GM23338 (cell line): ENCODE data around the gene PCGF3. TPM values are rescaled to one million over a fixed set of nuclear protein-coding genes. Genes with fewer than 3 reads are reported as not detected.
"Not testable (repeated sequence)": the region's sequence is repeated elsewhere in the genome, so short reads cannot be mapped to it uniquely, and the experiment has no call there.

ENCODE experiments used
- ATAC-seq: fragments of 200-7000 bp; cut with Tn5 transposase; 3 replicates; pipeline ENCODE4 v1.9.1; 2020
- DNase-seq: peaks from one replicate; pipeline ENCODE4 v3.0.0-alpha.2; 2015; ENCODE audit warnings: low spot score
- H2AFZ ChIP-seq: fragments of 200-600 bp; sonication (generic); 2 replicates; pipeline ENCODE4 v1.8.0; 2016; ENCODE audit warnings: antibody characterized with exemption, mild to moderate bottlenecking, moderate library complexity
- H3F3A ChIP-seq: fragments of 200-600 bp; sonication (generic); replicated peaks from 2 replicates; pipeline ENCODE4 v1.8.0; 2017; ENCODE audit warnings: antibody characterized with exemption, mixed run types, low read depth
- H3K27ac ChIP-seq: fragments of 200-600 bp; sonication (generic); 2 replicates; pipeline ENCODE4 v1.6.1; 2016; ENCODE audit warnings: low read depth
- H3K27me3 ChIP-seq: fragments of 200-600 bp; sonication (generic); 2 replicates; pipeline ENCODE4 v1.8.0; 2016; ENCODE audit warnings: mild to moderate bottlenecking, mixed run types, moderate library complexity; ENCODE audit not compliant: insufficient read depth
- H3K36me3 ChIP-seq: fragments of 200-600 bp; sonication (generic); 2 replicates; pipeline ENCODE4 v1.8.0; 2016; ENCODE audit warnings: mild to moderate bottlenecking; ENCODE audit not compliant: insufficient read depth
- H3K4me1 ChIP-seq: fragments of 200-600 bp; sonication (generic); 2 replicates; pipeline ENCODE4 v1.8.0; 2016; ENCODE audit warnings: mild to moderate bottlenecking, moderate library complexity; ENCODE audit not compliant: insufficient read depth
- H3K4me2 ChIP-seq: fragments of 200-600 bp; sonication (generic); 2 replicates; pipeline ENCODE4 v1.7.1; 2017; ENCODE audit warnings: mixed run types
- H3K4me3 ChIP-seq: fragments of 200-600 bp; sonication (generic); 2 replicates; pipeline ENCODE4 v1.6.1; 2016; ENCODE audit warnings: mixed run types
- H3K79me2 ChIP-seq: fragments of 200-600 bp; sonication (generic); replicated peaks from 2 replicates; pipeline ENCODE4 v1.8.0; 2017; ENCODE audit warnings: mild to moderate bottlenecking; ENCODE audit not compliant: insufficient read depth
- H3K9me2 ChIP-seq: fragments of 200-600 bp; sonication (generic); 2 replicates; pipeline ENCODE4 v1.8.0; 2017; ENCODE audit not compliant: insufficient read depth
- H4K20me1 ChIP-seq: fragments of 200-600 bp; sonication (generic); replicated peaks from 2 replicates; pipeline ENCODE4 v1.8.0; 2017; ENCODE audit warnings: mild to moderate bottlenecking; ENCODE audit not compliant: insufficient read depth
- H3K27ac Mint-ChIP-seq: 2 replicates; pipeline ENCODE4 v1.8.0; 2020; ENCODE audit warnings: inconsistent platforms, mild to moderate bottlenecking, moderate library complexity, mixed read lengths
- H3K27me3 Mint-ChIP-seq: 3 replicates; pipeline ENCODE4 v1.8.0; 2022; ENCODE audit warnings: low read depth, mild to moderate bottlenecking, moderate library complexity, mixed read lengths, inconsistent platforms; ENCODE audit not compliant: insufficient read depth, poor library complexity
- H3K36me3 Mint-ChIP-seq: 3 replicates; pipeline ENCODE4 v1.8.0; 2021; ENCODE audit warnings: low read depth, mild to moderate bottlenecking, inconsistent platforms, moderate library complexity, mixed read lengths
- H3K4me1 Mint-ChIP-seq: 3 replicates; pipeline ENCODE4 v1.8.0; 2020; ENCODE audit warnings: mild to moderate bottlenecking, inconsistent platforms, mixed read lengths
- H3K4me3 Mint-ChIP-seq: 3 replicates; pipeline ENCODE4 v1.8.0; 2021; ENCODE audit warnings: moderate library complexity, mild to moderate bottlenecking, inconsistent platforms, mixed read lengths
- H3K9me3 Mint-ChIP-seq: 3 replicates; pipeline ENCODE4 v1.8.0; 2020; ENCODE audit warnings: moderate library complexity, mild to moderate bottlenecking, inconsistent platforms, mixed read lengths
- CREB1 ChIP-seq: fragments of 250-450 bp; sonication (Bioruptor Pico); IDR thresholded peaks from 2 replicates; pipeline ENCODE4 v1.5.0; 2020; ENCODE audit warnings: low read depth, mild to moderate bottlenecking, moderate library complexity
- ETS1 ChIP-seq: IDR thresholded peaks from 2 replicates; pipeline ENCODE4 v1.6.1; 2016; ENCODE audit warnings: antibody characterized with exemption
- EZH2phosphoT487 ChIP-seq: fragments of 200-600 bp; sonication (generic); IDR thresholded peaks from one replicate; pipeline ENCODE4 v1.8.1; 2018; ENCODE audit warnings: antibody characterized with exemption; ENCODE audit not compliant: unreplicated experiment
- NANOG ChIP-seq: IDR thresholded peaks from 2 replicates; pipeline ENCODE4 v1.6.1; 2016; ENCODE audit warnings: antibody characterized with exemption, borderline replicate concordance
- POLR2AphosphoS5 ChIP-seq: IDR thresholded peaks from 2 replicates; pipeline ENCODE4 v1.6.1; 2016; ENCODE audit warnings: antibody characterized with exemption, low read depth
- REST ChIP-seq: IDR thresholded peaks from one replicate; pipeline ENCODE4 v1.6.1; 2018; ENCODE audit warnings: antibody characterized with exemption; ENCODE audit not compliant: unreplicated experiment
- ZNF331 ChIP-seq: fragments of 250-450 bp; sonication (Bioruptor Pico); IDR thresholded peaks from 2 replicates; pipeline ENCODE4 v1.5.0; 2020; ENCODE audit warnings: low read depth, mild to moderate bottlenecking, moderate library complexity
- ZNF462 ChIP-seq: fragments of 250-450 bp; sonication (Bioruptor Pico); IDR thresholded peaks from 2 replicates; pipeline ENCODE4 v1.5.0; 2020; ENCODE audit warnings: mild to moderate bottlenecking, moderate library complexity
- polyA plus RNA-seq: library from polyadenylated mRNA; unstranded; fragments of >200 nt; fragmentation: Nextera tagmentation; extraction: Ambion mirVana; gene quantifications from 2 replicates; pipeline ENCODE4 v1.2.1, GENCODE V29; 2016
- total RNA-seq: library from RNA; depleted of rRNA; stranded (reverse); fragments of >200 nt; shearing (Covaris generic); gene quantifications from 2 replicates; pipeline ENCODE4 v1.2.3, GENCODE V29; 2014

PCGF3 gene
- total and polyA plus RNA-seq, 2 experiments from 2014 or later = 33.1 to 49.0 TPM

- Histone ChIP-seq H3F3A (peaks cover 30% of the 10 kb centered on the region), H3K4me3 (no peak overlapping the region), H3K4me1 (no peaks in the 10 kb centered on the region), H3K27me3 (no peaks in the 10 kb centered on the region), H4K20me1 (peaks cover 65% of the 10 kb centered on the region), H3K36me3 (peaks cover 24% of the 10 kb centered on the region), H3K9me2 (no peaks in the 10 kb centered on the region), H3K4me2 (no peak overlapping the region), H3K27ac (no peak overlapping the region), H2AFZ (no peak overlapping the region), H3K79me2 (peaks cover 70% of the 10 kb centered on the region)
- TF ChIP-seq ETS1 (no peak), REST (no peak), ZNF331 (CRISPR knock-in tag) (no peak), ZNF462 (CRISPR knock-in tag) (no peak), NANOG (no peak), EZH2phosphoT487 (no peak), CREB1 (CRISPR knock-in tag) (no peak), POLR2AphosphoS5 (no peak)
- peaks cover 9% of the 10 kb centered on the region for H3K9me3 Mint-ChIP-seq
- H3K27me3 Mint-ChIP-seq = peaks cover 7% of the 10 kb centered on the region
- peaks cover 3% of the 10 kb centered on the region; the same call in 2 of the 3 replicates for H3K4me1 Mint-ChIP-seq
- DNase-seq (no peak), ATAC-seq (no peak)
- H3K4me3 Mint-ChIP-seq = no peak overlapping the region
- H3K27ac Mint-ChIP-seq = no peak overlapping the region
- H3K36me3 Mint-ChIP-seq = peaks cover 72% of the 10 kb centered on the region
These were observed 67.6 kb downstream of the PCGF3 start for GRCh38 chr4:773214-773613.

DNA sequence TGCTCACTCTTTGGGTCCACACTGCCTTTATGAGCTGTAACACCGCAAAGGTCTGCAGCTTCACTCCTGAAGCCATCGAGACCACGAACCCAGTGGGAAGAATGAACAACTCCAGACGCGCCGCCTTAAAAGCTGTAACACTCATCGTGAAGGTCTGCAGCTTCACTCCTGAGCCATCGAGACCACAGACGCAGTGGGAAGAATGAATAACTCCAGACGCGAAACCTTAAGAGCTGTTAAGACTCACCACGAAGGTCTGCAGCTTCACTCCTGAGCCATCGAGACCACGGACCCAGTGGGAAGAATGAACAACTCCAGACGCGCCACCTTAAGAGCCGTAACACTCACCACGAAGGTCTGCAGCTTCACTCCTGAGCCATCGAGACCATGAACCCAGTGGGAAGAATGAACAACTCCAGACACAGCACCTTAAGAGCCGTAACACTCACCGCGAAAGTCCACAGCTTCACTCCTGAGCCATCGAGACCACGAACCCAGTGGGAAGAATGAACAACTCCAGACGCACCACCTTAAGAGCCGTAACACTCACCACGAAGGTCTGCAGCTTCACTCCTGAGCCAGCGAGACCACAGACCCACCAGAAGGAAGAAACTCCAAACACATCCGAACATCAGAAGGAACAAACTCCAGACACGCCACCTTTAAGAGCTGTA is 68.9 kb downstream of the PCGF3 start:
- not testable (repeated sequence) for H3K9me3 Mint-ChIP-seq, H3K4me2 ChIP-seq, H3K27me3 ChIP-seq, ATAC-seq, DNase-seq, H3K27me3 Mint-ChIP-seq, H3K4me3 Mint-ChIP-seq, H2AFZ ChIP-seq, H3K4me3 ChIP-seq, H3K27ac Mint-ChIP-seq, H3K4me1 Mint-ChIP-seq, H3K27ac ChIP-seq, H3K4me1 ChIP-seq, H3K9me2 ChIP-seq
- H3K36me3 ChIP-seq = peaks cover 31% of the 10 kb centered on the region
- peaks cover 84% of the 10 kb centered on the region for H3K79me2 ChIP-seq
- H4K20me1 ChIP-seq = peaks cover 67% of the 10 kb centered on the region
- H3K36me3 Mint-ChIP-seq = peaks cover 81% of the 10 kb centered on the region
- peaks cover 30% of the 10 kb centered on the region; the same call in 1 of the 2 replicates for H3F3A ChIP-seq
